ENCODE data around the gene CACNG1.

CACNG1 gene

DNA sequence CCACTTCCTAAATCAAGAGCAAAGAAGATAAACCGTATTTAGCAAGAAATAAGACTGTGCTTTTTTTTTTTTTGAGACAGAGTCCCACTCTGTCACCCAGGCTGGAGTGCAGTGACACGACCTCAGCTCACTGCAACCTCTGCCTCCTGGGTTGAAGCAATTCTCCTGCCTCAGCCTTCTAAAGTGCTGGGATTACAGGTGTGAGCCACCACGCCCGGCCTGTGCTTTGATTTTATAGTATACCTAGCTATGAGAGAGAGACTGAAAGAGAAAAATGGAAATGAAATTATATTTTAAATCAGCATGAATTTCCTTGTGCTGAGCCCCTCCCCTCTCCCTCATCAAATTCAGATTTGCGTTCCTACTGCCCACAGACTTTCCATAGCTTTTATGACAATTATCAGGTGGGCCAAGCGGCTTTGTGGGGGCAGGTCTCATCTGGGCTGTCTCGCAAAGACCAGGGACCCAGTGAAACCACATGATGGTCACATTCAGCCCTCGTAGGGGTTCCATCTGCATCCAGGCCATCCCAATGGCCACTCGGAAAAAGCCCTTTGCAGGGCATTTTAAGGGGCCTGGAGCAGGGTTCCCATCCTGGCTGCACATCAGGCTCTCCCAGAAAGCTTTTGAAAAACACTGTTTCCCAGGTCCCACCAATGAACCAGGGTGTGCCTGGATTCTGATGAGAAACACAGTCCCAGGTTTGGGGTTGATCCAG, 8.5 kb downstream of the CACNG1 start:
- DNase-seq = no peak

DNA sequence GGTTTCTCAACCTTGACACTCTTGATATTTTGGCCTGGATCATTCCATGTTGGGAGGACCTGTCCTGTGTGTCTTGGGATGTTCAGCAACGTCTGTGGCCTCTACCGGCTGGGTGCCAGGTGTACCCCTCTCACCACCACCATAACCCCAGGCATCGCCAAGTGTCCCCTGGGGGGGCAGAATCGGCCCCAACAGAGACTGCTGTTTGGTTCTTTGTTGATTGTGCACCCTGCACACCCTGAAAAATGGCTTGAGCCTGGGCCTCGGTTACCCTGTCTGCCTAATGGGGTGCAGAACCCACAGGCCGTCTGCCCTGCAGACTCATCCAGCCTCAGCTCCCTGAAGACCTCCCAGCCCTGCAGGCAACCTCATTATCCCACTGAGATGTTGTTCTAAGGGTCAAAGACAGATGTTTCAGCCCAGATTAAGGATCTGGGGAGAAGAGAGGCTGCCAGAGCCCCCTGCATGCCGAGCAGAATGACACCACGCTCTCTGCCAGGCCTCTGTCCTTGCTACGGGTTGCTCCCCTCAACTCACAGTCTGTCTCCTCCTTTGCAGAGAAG, 9.2 kb downstream of the CACNG1 start:
- DNase-seq = no peak

DNA sequence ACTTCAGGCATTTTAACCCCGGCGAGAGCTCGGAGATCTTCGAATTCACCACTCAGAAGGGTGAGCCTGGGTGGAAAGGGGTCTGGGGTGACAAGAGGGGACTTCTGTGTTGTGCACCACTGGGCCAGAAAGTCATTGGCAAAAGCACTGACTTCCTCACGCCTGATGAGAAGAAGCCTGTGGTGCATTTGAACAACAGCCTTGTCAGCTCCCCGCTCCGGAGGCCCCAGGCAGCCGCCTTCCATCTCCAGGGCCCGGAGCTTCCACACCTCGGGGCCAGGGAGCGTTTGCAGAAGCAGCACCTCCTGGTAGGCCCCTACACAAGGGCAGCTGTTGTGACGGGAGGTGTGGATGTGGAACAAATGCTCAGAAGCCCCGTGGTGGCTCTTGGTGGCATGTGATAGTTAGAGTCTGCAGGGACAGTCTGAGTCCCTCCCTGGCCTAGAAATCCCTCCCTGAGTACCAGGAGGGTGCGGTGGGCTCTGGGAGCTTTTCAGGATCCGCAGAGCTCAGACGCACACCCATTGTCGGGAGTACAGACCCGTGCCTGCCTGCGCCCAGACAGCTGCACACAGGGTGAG, 9.7 kb downstream of the CACNG1 start:
- no peak for DNase-seq

DNA sequence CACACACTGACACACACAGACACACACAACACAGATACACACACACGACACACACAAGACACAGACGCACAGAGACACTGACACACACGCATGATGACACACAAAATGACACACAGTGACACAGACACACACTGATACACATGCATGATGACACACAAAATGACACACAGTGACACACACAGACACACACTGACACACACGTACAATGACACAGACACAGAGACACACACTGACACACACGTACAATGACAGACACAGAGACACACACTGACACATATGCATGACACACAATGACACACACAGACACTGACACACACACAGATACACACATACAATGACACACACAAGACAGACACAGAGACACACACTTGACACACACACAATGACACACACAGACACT, 10.3 kb downstream of the CACNG1 start:
- DNase-seq = no peak

DNA sequence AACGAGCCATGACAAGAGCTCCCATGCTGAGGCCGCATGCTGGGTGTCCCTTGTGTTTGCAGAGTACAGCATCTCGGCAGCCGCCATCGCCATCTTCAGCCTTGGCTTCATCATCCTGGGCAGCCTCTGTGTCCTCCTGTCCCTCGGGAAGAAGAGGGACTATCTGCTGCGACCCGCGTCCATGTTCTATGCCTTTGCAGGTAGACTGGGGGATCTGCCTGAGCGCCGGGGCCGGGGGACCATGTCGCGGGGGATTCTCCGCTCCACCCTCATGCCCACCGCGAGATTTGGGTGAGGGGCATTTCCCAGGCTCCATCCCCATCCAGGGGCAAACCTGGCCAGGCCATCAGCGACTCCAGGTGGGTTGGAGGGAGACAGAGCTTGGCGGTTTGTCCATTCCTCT, 10.7 kb downstream of the CACNG1 start:
- no peak for DNase-seq

DNA sequence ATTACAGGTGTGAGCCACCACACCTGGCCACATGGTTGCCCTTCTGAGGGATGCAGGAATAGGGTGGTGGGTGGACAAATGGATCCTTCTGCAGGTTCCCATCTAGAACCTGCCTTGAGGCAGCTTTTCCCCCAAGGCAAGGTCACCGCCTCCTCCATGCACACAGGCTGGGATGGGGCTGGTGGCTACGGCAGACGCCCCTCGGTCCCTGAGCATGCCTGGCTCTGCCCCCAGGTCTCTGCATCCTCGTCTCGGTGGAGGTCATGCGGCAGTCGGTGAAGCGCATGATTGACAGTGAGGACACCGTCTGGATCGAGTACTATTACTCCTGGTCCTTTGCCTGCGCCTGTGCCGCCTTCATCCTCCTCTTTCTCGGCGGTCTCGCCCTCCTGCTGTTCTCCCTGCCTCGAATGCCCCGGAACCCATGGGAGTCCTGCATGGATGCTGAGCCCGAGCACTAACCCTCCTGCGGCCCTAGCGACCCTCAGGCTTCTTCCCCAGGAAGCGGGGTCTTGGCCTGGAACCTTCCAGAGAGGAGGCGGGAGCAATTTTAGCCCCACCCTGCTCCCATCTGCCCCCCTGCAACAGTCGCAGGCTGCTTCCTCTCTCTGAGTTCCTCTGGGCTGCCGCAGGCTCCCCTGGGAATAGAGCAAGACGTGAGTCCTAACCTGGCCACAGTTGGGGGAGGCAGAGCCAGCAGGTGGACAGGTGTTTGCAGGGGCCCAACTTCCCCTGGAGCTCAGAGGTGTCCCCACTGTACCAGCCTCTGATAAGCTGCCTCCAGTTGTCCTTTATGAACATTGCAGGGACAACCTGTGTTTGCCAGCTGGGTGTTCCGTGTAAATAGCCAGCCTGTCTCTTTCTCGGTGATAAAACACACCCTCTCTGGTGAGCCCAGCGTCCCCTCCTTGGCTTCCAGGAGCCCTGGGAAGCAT, 11.7 kb downstream of the CACNG1 start:
- DNase-seq = no peak

DNA sequence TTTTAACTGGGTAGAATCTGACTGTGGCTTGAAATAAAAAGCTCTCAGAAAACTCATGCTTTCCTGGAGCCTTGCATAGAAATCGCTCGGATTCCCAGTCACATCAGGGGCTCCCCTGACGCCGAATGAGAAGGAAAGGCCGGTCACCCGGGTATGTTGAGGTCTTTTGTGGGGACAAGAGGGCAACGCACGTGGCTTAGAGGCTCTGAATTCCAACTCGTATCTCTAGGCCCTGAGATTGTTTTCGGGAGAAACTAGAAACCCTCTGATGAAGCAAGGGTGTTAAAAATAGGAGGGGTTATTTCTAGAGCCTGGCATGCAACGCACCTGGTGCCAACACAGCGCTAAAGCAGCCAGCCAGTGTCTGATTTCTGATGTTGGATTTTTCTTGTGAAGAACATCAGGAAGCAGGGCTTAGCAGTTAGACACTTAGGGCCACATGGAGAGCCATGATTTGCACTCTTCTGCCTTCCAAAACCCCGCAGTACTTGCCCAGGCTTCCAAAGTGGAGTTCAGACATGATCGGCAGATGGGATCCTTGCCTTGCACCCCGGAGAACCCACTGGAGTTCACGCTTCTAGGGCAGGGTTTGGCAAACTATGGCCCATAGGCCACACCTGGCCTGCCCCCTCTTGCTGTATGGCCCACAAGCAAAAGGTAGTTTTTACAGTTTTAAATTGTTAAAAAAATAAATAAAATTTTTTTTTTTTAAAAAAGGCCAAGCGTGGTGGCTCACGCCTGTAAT, 12.6 kb downstream of the CACNG1 start:
- no peak for DNase-seq

DNA sequence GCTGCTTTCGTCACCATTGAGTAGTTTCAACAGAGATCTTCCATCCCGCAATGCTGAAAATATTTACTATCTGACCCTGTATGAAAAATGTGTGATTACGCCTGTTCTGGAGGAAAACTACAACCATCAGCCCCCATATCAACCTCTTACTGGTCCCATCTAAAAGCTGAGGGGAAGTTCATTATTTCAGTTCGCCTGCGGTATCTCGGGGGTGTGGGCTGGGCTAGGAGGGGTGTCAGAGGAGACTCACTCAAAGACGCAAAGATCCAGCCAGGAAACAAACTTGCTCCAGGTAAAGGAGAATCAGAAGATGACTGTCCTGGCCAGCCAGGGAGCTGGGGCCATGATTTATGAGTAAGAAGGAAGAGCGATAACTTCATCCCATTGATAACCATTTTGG, 13.7 kb downstream of the CACNG1 start:
- no peak for DNase-seq

DNA sequence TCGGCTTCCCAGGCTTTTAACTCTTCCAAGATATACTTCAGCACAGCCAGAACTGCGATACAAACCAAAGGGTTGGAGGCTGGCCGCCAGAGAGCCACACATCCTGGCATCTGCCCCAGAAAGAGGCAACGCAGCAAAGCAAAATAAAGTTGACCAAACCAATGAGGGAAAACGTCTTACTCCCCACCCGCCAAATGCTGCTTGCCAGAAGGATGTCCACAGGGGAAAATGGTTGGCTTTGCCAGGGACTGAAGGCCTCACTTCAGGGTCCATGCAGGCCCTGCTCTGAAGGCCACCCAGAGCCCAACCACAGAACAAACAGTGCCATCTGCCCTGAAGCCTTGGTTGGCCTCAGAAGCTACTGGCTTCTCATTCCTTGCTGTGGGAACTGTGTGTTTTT, 15.0 kb downstream of the CACNG1 start:
- no peak for DNase-seq

DNA sequence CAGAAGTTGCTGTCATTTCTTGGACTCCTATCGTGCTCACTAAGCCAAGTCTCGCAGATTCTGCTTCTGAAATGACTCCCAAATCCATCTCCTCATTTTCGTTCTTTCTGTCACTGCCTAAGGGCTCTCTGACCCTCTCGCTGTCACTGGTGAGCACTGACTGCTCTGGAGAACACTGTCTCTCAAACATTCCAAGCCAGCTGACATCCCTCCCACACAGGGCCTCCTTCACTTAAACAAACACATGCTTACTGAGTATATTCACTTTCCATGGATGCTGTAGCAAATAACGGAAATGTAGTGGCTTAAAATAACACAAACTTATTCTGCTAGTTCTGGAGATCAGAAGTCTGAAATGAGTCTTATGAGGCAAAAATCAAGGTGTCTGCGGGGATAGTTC, 18.8 kb downstream of the CACNG1 start:
- DNase-seq = no peak

DNA sequence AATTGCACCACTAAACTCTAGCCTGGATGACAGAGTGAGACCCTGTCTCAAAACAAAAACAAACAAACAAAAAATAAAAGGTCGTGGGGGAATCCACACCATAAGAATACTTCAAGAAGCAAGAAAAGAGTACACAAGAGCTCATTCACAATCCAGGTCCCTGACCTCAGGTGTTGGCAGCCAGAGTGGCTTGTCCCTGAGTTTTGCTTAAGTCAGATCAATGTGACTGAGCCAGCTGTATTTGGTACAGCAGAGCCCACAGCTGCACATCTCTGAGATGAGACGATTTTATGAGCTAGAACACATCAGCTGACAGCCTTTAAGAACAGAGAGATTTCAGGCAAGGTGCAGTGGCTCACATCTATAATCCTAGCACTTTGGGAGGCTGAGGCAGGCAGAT, 22.4 kb downstream of the CACNG1 start:
- no peak for DNase-seq

DNA sequence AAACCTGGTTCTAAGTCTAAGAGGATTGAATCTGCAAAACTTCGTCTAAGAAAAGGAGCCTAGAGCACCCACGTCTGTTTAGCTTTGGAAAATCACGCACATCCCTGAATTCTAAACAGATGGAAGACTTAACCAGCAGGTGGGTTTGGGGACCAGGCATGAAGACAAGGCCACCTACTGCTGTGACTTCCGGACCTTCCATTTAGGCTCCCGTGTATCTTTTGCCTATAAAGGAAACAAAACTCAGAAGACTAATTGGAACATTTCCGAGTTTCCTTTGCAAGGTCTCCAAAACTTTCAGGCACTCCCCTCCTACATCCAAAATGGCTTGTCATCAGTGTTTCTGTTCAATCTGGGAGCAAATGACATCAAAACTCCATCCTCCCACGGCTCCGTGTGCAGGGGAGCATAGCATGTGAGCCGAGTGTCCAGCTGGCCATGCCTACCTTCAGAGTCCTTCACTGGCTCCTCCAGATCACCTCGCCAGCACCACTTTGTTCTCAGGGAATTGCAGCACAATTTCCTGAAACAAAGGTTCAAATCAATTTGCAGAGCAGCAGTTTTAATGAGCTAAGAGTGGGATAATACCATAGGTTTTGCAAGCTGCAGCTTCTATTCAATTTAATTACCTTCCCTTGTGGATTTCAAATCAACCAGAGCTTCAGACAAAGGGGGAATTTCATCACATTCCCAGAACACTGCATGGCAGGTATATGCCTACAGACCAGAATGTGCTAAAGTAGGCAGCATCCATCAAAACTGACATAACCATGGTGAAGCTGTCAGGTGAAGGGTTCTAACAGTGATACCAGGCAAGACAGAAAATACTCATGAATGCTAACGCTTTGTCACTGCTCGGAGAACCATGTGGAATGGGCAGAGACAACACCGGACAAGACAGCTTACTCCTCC, 23.5 kb downstream of the CACNG1 start:
- no peak for DNase-seq

DNA sequence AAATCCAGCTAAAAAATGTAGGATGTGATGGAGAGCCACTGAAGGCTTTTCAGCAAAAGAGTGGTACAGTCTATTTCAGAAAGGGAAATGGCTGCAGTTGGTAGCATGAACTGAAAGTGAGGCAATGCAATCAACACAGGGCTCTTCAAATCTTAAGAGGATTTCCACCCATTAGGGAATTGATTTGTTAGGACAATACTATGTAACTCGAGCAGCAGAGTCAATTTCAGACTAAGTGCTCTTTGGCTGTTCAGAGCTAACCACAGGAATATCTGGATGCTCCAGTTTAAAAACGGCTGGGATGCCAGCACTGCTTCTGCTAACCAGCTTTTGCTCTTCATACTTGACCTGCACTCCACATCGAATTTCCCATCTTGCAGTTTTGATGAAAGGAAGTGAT, 24.6 kb downstream of the CACNG1 start:
- peak; percentile 78 for DNase-seq

DNA sequence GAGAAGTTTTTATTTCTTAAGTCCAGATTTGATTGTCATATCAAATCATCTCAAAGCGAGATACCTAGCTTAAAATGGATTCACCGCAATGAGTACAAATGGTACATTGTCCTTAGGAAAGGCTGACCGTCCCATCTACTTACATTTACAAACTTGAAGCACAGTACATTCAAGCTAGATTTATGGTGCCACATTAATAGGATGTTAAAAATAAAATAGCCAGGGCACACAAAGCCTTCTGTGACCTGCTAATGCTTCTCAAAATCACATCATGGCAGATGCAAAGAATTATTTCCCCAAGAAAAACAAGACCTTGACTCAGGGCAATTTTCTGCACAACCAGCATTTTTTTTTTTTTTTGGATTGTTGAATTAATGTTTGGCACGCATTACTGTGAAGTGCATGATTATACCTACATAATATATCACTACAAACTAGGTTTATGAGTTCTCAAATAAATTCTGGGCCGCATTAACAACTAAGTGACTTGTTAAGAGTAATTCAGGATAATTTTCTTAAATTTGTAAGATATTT, 25.3 kb downstream of the CACNG1 start:
- DNase-seq = no peak

DNA sequence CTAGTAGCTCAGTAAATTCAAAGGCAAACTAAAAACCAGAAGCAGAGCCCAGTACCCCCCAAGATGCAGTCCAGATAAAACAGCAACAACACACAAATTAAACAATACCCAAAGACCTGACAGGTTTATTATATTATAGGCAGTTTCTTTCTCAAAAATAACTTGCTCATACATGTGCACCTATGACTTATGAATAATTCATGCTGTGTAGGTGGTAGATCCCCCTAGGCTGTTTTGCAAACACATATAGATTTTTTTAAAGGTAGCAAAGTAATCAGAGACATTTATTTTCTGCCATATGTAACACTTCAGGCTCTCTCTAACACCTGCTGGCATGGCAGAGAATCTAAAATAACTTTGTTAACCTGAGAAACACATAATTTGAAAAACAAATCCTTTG, 27.2 kb downstream of the CACNG1 start:
- no peak for DNase-seq

DNA sequence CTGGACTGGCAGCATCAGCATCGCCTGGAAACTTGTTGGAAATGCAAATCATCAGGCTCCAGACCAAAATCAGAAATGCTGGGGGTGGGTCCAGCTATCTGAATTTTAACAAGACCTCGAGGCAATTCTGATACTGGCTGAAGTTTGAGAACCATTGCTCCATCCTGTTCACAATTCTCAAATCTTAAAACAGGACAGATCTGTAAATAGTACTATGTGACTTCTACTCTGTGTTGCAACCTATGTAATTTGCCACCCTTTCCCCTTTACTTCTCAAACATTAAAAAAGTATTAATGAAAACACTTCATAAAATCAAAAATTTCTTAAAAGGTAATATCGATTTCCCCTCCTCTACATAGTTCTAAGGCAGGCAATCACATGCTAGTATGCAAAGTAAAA, 28.5 kb downstream of the CACNG1 start:
- DNase-seq = no peak

DNA sequence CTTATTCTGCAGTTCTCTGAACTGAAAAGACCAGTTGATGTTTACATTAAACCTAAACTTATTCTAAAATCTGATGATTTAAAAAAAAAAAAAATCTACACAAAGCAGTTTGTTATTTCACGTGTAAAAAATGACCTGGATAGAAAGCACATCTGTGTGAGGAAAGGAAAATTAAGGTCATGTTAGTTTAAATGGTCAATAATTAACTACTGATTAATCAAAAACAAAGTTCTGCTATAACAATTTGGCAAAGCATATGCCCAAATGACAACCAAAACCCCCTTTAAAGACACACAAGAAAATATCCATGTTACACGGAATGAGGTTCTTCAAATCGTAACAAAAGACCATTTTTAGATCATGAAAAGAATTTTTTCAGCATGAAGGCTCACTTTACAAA, 30.4 kb downstream of the CACNG1 start:
- DNase-seq = no peak

DNA sequence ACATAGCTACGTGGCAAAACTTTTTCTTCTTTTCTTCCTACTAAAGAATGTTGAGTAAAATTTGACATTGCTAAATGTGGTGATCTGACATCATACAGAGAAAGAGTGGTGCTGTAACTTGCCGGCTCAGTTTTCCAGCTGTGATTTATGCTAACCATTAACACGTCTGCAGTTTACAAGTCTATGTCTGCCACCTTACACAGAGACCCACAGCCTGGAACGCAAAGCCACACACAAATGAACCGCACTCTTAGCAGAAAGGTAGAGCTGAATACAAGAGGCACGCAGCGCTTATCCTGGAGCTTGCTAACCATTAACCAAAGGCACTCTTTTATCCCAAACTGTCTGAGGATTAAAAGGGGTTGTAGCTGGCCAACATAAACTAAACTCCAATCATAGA, 31.9 kb downstream of the CACNG1 start:
- no peak for DNase-seq

DNA sequence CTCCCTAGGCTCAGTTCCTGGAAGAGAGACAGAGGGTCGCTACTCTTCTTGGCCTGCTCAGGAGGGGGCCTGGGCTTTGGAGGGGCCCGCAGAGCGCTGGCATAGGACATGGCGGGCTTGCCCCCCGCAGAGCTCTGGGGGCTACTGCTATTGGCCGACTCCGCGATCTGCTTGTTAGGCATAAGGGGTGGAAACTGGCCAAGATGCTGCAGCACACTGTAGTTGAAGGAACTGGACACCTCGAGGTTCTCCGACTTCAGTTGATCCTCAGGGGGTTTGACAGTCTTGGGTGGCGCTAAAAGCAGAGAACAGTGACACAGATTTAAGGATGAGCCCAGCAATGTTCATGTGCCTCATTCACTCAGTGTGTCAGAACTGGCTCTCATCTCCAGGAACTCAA, 33.9 kb downstream of the CACNG1 start:
- no peak for DNase-seq

DNA sequence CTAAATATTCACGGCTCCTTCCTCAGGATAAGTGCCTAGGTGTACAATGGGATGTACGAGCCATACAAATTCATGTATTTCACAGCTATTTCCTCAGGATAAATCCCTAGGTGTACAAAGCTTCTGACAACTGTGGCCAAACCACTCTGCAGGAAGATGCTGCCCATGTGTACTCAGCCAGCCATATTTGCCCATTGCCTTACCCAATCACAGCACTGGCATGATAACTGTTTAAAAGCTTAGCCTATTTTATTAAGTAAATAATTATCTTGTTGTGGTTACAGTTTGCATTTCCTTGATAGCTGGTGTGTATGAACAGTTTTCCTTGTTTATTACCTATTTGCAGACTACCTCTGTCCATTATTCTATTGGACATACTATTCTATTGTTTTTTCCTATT, 35.1 kb downstream of the CACNG1 start:
- no peak for DNase-seq

DNA sequence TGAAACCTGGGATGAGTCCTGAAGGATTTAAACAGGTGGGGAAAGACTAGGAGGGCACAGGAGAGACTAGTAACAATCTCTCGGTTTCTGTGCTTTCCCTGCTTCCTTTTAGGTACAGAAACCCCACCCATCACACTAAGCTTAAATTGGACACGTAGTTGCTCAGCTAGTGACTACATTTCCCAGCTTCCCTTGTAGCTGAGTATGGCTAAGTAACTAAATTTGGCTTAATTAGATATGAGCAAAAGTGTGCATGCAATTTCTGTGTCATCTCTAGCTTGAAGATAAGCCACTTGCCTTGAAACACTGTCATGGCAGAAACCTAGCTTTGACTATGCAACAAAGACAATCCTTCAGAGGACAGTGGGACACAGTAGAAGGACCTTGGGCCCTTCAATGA, 36.5 kb downstream of the CACNG1 start:
- DNase-seq = no peak

DNA sequence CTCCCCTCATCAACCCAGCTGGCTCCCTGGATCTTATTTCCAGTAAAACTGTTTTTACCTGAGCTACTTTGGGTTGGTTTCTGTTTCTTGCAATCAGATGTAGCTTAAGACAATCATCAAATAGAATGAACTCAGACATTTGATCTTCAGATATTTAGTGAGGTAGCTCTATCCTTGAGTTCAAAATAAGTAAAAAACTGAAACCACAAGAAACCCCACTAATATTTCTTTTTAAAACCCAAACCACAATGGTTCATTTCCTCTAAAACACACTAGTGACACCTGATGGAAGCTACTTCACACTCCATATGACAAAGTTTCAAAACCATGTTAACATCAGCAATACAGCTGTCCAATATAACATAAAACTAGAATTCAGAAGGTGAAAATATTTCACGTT, 37.8 kb downstream of the CACNG1 start:
- no peak for DNase-seq
